KMS-11 (cell line): ENCODE measurements around the gene PRKG1.

Experiments
- H2AFZ ChIP-seq: fragments of 200-600 bp; sonication (generic); 2 replicates; pipeline ENCODE4 v1.6.1; 2016; ENCODE audit warnings: antibody characterized with exemption, mixed run types, low read depth
- H3K27ac ChIP-seq: fragments of 200-600 bp; sonication (generic); 2 replicates; pipeline ENCODE4 v1.6.1; 2016; ENCODE audit warnings: mild to moderate bottlenecking, mixed run types
- H3K27me3 ChIP-seq: fragments of 200-600 bp; sonication (generic); 2 replicates; pipeline ENCODE4 v1.6.1; 2017; ENCODE audit warnings: mild to moderate bottlenecking, low read depth, mixed run types, moderate library complexity; ENCODE audit not compliant: insufficient read depth
- H3K36me3 ChIP-seq: fragments of 200-600 bp; sonication (generic); 2 replicates; pipeline ENCODE4 v1.6.1; 2017; ENCODE audit warnings: mild to moderate bottlenecking, mixed run types; ENCODE audit not compliant: insufficient read depth
- H3K4me1 ChIP-seq: fragments of 200-600 bp; sonication (generic); 2 replicates; pipeline ENCODE4 v1.6.1; 2016; ENCODE audit warnings: mild to moderate bottlenecking, low read depth, mixed run types; ENCODE audit not compliant: poor library complexity, severe bottlenecking
- H3K4me2 ChIP-seq: fragments of 200-600 bp; sonication (generic); 2 replicates; pipeline ENCODE4 v1.7.0; 2016; ENCODE audit warnings: mild to moderate bottlenecking, mixed run types
- H3K4me3 ChIP-seq: fragments of 200-600 bp; sonication (generic); IDR thresholded peaks from 2 replicates; pipeline ENCODE4 v1.6.1; 2017; ENCODE audit warnings: low read depth, low read length, mixed read lengths; ENCODE audit not compliant: insufficient read depth
- H3K79me2 ChIP-seq: fragments of 200-600 bp; sonication (generic); 2 replicates; pipeline ENCODE4 v1.6.1; 2016; ENCODE audit warnings: low read depth, mixed run types; ENCODE audit not compliant: insufficient read depth
- H3K9ac ChIP-seq: fragments of 200-600 bp; sonication (generic); 2 replicates; pipeline ENCODE4 v1.6.1; 2016; ENCODE audit warnings: mild to moderate bottlenecking, mixed run types
- H4K20me1 ChIP-seq: fragments of 200-600 bp; sonication (generic); 2 replicates; pipeline ENCODE4 v1.6.1; 2016; ENCODE audit warnings: mild to moderate bottlenecking, mixed run types; ENCODE audit not compliant: insufficient read depth
- CTCF ChIP-seq: fragments of 200-600 bp; sonication (generic); conservative IDR thresholded peaks from 2 replicates; pipeline ENCODE4 v1.6.1; 2017; ENCODE audit warnings: low read depth, mild to moderate bottlenecking, antibody characterized with exemption, low read length, moderate library complexity, mixed read lengths

The PRKG1 gene

GRCh38 chr10:51471271-51471670 lies 397.0 kb downstream of the PRKG1 start:
- TF ChIP-seq CTCF = no peak
- Histone ChIP-seq H4K20me1 (no peaks in the 10 kb centered on the region), H3K79me2 (no peaks in the 10 kb centered on the region), H3K27ac (no peak overlapping the region), H3K4me2 (no peak overlapping the region), H3K4me3 (no peak overlapping the region), H3K27me3 (no peaks in the 10 kb centered on the region), H3K36me3 (no peaks in the 10 kb centered on the region), H3K9ac (no peak overlapping the region), H2AFZ (no peak overlapping the region), H3K4me1 (no peaks in the 10 kb centered on the region)

DNA sequence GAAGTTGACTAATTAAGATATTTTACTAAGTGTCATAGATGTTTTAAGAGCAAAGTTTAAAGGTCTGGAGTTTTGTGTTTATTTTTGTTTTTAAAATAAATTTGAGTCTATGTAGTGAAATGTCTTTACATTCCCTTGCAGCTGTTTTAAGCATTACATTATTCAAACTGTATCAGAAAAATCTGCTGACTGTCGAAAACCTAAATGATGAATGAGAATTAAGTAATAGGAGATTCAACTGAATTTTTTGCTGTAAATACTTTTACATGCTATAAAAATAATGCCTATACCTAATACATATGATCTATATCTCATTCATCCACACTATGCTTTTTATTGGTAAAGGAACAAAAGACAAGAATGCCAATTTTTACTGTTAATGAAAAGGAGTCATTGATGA lies 397.9 kb downstream of the PRKG1 start:
- H2AFZ ChIP-seq = no peak overlapping the region
- no peaks in the 10 kb centered on the region for H3K4me1 ChIP-seq
- no peaks in the 10 kb centered on the region for H4K20me1 ChIP-seq
- no peak overlapping the region for H3K4me3 ChIP-seq
- no peak overlapping the region for H3K9ac ChIP-seq
- H3K79me2 ChIP-seq = no peaks in the 10 kb centered on the region
- no peak overlapping the region for H3K27ac ChIP-seq
- H3K4me2 ChIP-seq = no peak overlapping the region
- no peaks in the 10 kb centered on the region for H3K36me3 ChIP-seq
- H3K27me3 ChIP-seq = no peaks in the 10 kb centered on the region
- no peak for TF ChIP-seq CTCF

DNA sequence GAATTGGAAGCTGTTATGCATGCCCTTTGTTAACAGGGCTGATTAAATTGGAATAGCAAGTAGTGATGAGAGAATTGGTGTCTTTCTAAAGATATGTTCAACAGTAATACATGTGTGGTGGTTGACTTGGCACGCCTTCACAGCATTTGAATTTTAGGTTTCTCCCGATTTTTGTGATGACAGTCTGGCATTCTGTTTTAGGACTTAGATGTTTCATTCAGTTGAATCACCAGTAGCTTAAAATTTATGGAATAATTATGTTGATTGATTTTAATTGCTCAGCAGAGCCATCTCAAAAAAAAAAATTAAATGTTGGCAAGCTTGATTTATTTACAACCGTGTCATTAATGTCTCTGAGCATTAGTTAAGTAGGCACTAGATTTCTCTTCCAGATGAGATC lies 405.4 kb downstream of the PRKG1 start:
- Histone ChIP-seq H2AFZ (no peak overlapping the region), H3K4me2 (no peak overlapping the region), H3K36me3 (no peaks in the 10 kb centered on the region), H3K4me3 (no peak overlapping the region), H3K4me1 (no peaks in the 10 kb centered on the region), H3K27me3 (no peaks in the 10 kb centered on the region), H4K20me1 (no peaks in the 10 kb centered on the region), H3K79me2 (no peaks in the 10 kb centered on the region), H3K27ac (no peak overlapping the region), H3K9ac (no peak overlapping the region)
- TF ChIP-seq CTCF = no peak

- no peak for TF ChIP-seq CTCF
Observed at GRCh38 chr10:51485668-51486067, 411.4 kb downstream of the PRKG1 start.

GRCh38 chr10:51487576-51487975 lies 413.3 kb downstream of the PRKG1 start:
- no peak overlapping the region for H3K9ac ChIP-seq
- no peak for TF ChIP-seq CTCF

More at GRCh38 chr10:51485668-51486067, 411.4 kb downstream of the PRKG1 start:
- no peak overlapping the region for H2AFZ ChIP-seq
- H3K9ac ChIP-seq = no peak overlapping the region
- H3K4me2 ChIP-seq = no peak overlapping the region
- H3K27me3 ChIP-seq = no peaks in the 10 kb centered on the region
- no peaks in the 10 kb centered on the region for H4K20me1 ChIP-seq
- no peaks in the 10 kb centered on the region for H3K79me2 ChIP-seq
- no peak overlapping the region for H3K4me3 ChIP-seq
- no peaks in the 10 kb centered on the region for H3K36me3 ChIP-seq
- no peaks in the 10 kb centered on the region for H3K4me1 ChIP-seq
- H3K27ac ChIP-seq = no peak overlapping the region

More at GRCh38 chr10:51487576-51487975, 413.3 kb downstream of the PRKG1 start:
- Histone ChIP-seq H3K4me1 (no peaks in the 10 kb centered on the region), H3K27me3 (no peaks in the 10 kb centered on the region), H3K4me3 (no peak overlapping the region), H4K20me1 (no peaks in the 10 kb centered on the region), H3K27ac (no peak overlapping the region), H3K79me2 (no peaks in the 10 kb centered on the region), H3K36me3 (no peaks in the 10 kb centered on the region), H3K4me2 (no peak overlapping the region), H2AFZ (no peak overlapping the region)
